Mammary epithelial cell (primary cell): ENCODE data around the gene TRAPPC8.
"Not testable (repeated sequence)": the region's sequence is repeated elsewhere in the genome, so short reads cannot be mapped to it uniquely, and the experiment has no call there.

ENCODE experiments used
- CTCF ChIP-seq, 2 donors: IDR thresholded peaks in 1 of 2; conservative IDR thresholded peaks in 1 of 2; 2 replicates each; pipeline ENCODE4 v1.5.1; 2011 to 2012; ENCODE audit warnings: inconsistent platforms in 2 of 2, low read length in 2 of 2, mild to moderate bottlenecking in 2 of 2, control low read depth in 1 of 2, low read depth in 1 of 2; ENCODE audit not compliant: insufficient read depth in 1 of 2; ENCODE audit errors: extremely low read depth in 1 of 2
- EZH2 ChIP-seq: IDR thresholded peaks from 2 replicates; pipeline ENCODE4 v1.6.1; 2012; ENCODE audit warnings: low read length, inconsistent platforms, borderline replicate concordance

DNA sequence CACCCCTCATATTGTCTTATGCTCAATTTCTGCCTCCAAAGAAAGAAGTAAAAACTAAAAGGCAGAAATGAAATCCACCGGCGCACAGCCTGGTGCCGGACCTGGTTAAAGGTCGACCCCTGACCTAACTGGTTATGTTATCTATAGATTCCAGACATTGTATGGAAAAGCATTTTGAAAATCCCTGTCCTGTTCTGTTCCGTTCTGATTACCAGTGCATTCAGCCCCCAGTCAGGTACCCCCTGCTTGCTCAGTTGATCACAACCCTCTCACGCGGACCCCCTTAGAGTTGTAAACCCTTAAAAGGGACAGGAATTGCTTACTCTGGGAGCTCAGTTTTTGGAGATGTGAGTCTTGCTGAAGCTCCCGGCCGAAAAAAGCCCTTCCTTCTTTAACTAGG lies 5.4 kb upstream of the TRAPPC8 start:
- TF ChIP-seq CTCF (conservative IDR thresholded peaks at IDR 0.05 in 1 of 2, IDR thresholded peaks at IDR 0.05 in 1 of 2; ENCODE audit: extremely low read depth in 1 of 2, insufficient read depth in 1 of 2, low read depth in 1 of 2, low read length in 2 of 2); EZH2: not testable (repeated sequence)
